Colonic mucosa (tissue), 4 donors: ENCODE data around the gene PLCL2. TPM values are rescaled to one million over a fixed set of nuclear protein-coding genes. Genes with fewer than 3 reads are reported as not detected.

Source experiments
- DNase-seq: peaks from one replicate; pipeline ENCODE4 v3.0.0-alpha.2; 2020
- H3K27ac ChIP-seq: fragments of 200-600 bp; one replicate; pipeline ENCODE4 v1.8.0; 2021
- H3K27me3 ChIP-seq: fragments of 200-600 bp; one replicate; pipeline ENCODE4 v1.8.0; 2021
- H3K36me3 ChIP-seq: fragments of 200-600 bp; one replicate; pipeline ENCODE4 v1.8.0; 2021
- H3K4me1 ChIP-seq: fragments of 200-600 bp; one replicate; pipeline ENCODE4 v1.8.0; 2021; ENCODE audit warnings: mild to moderate bottlenecking
- H3K4me3 ChIP-seq: fragments of 200-600 bp; one replicate; pipeline ENCODE4 v1.8.0; 2021
- H3K9ac ChIP-seq, 2 donors: one replicate each; pipeline ENCODE4 v1.7.0; 2013; ENCODE audit warnings: control low read depth in 2 of 2, low read depth in 2 of 2, low read length in 2 of 2
- H3K9me3 ChIP-seq: fragments of 200-600 bp; one replicate; pipeline ENCODE4 v1.8.0; 2021
- CTCF ChIP-seq: fragments of 200-600 bp; IDR thresholded peaks from one replicate; pipeline ENCODE4 v1.8.0; 2022; ENCODE audit warnings: antibody characterized with exemption, mild to moderate bottlenecking
- intact Hi-C: fragments of 100-400 bp; cut with DNase I; formaldehyde crosslinking; loops from one replicate; pipeline ENCODE4 v1.14.1; 2022
- total RNA-seq, 2 donors: library from RNA; stranded (reverse); fragmentation: NEBNext Ultra II Directional in 1 of 2; extraction: Animal tissue kit (Norgen Biotek cat#: 25700) in 1 of 2; gene quantifications; one replicate each; pipeline ENCODE4 v1.2.1, GENCODE V29; 2021
- donor health status: healthy.
- donor health status: DM: no; HTN: no; CAD: no.
- donor health status: DM: no; HTN: no; CAD: no.

The PLCL2 gene
- total RNA-seq, 2 donors from 2014 or later: 12.3 to 15.0 TPM

GRCh38 chr3:16994854-16995525 is 110.2 kb downstream of the PLCL2 start:
- Histone ChIP-seq H3K27me3 (no peaks in the 10 kb centered on the region), H3K4me3 (no peak overlapping the region), H3K36me3 (no peaks in the 10 kb centered on the region), H3K9ac (no peak overlapping the region), H3K27ac (no peak overlapping the region), H3K9me3 (no peaks in the 10 kb centered on the region), H3K4me1 (no peaks in the 10 kb centered on the region)
- TF ChIP-seq CTCF: no peak
- intact Hi-C loops: no loop called here
- no peak for DNase-seq

GRCh38 chr3:16995601-16996000 is 110.8 kb downstream of the PLCL2 start:
- H3K27ac ChIP-seq: no peak overlapping the region
- H3K36me3 ChIP-seq: no peaks in the 10 kb centered on the region
- intact Hi-C loops: no loop called here
- no peak for TF ChIP-seq CTCF
- H3K9me3 ChIP-seq: no peaks in the 10 kb centered on the region
- H3K9ac ChIP-seq: no peak overlapping the region
- H3K4me3 ChIP-seq: no peak overlapping the region
- H3K27me3 ChIP-seq: no peaks in the 10 kb centered on the region
- H3K4me1 ChIP-seq: no peaks in the 10 kb centered on the region
- DNase-seq: no peak

GRCh38 chr3:16998236-16998923 is 113.6 kb downstream of the PLCL2 start:
- H3K36me3 ChIP-seq: no peaks in the 10 kb centered on the region
- no peaks in the 10 kb centered on the region for H3K9me3 ChIP-seq
- DNase-seq: no peak
- no peaks in the 10 kb centered on the region for H3K27me3 ChIP-seq
- H3K4me1 ChIP-seq: no peaks in the 10 kb centered on the region
- no peak for TF ChIP-seq CTCF
- no peak overlapping the region for H3K9ac ChIP-seq
- intact Hi-C loops: no loop called here
- H3K27ac ChIP-seq: no peak overlapping the region
- H3K4me3 ChIP-seq: no peak overlapping the region

- no peak for TF ChIP-seq CTCF
- no peak overlapping the region for H3K9ac ChIP-seq
- no peak overlapping the region for H3K4me3 ChIP-seq
- intact Hi-C loops: no loop called here
- DNase-seq: no peak
- no peaks in the 10 kb centered on the region for H3K36me3 ChIP-seq
- H3K4me1 ChIP-seq: no peaks in the 10 kb centered on the region
- H3K27me3 ChIP-seq: no peaks in the 10 kb centered on the region
- H3K27ac ChIP-seq: no peak overlapping the region
- H3K9me3 ChIP-seq: no peaks in the 10 kb centered on the region
Observed at GRCh38 chr3:16999161-16999560, 114.4 kb downstream of the PLCL2 start.

- TF ChIP-seq CTCF: no peak
- no peak overlapping the region for H3K4me3 ChIP-seq
- intact Hi-C loops: no loop called here
- no peak for DNase-seq
- H3K36me3 ChIP-seq: no peaks in the 10 kb centered on the region
- no peaks in the 10 kb centered on the region for H3K27me3 ChIP-seq
- H3K4me1 ChIP-seq: no peaks in the 10 kb centered on the region
- H3K9ac ChIP-seq: no peak overlapping the region
- no peaks in the 10 kb centered on the region for H3K9me3 ChIP-seq
- H3K27ac ChIP-seq: no peak overlapping the region
Observed at GRCh38 chr3:16999871-17000270, 115.1 kb downstream of the PLCL2 start.
